Measurements from ENCODE around the gene BNIP5. TPM values are rescaled to one million over a fixed set of nuclear protein-coding genes. Genes with fewer than 3 reads are reported as not detected.

BNIP5 gene
- polyA plus RNA-seq, 3 donors, result not detected

- intact Hi-C loops (cut with micrococcal nuclease), result no loop called here
- no peak overlapping the region for H3K9ac ChIP-seq (ENCODE audit: insufficient read depth, low read length, poor library complexity, severe bottlenecking)
- H3K27me3 ChIP-seq (ENCODE audit: control insufficient read depth in 2 of 2, insufficient read depth in 2 of 2, low read length in 2 of 2), result no peaks in the 10 kb centered on the region
- DNase-seq, result no peak
- Mint-ChIP-seq H3K9me3 (no peaks in the 10 kb centered on the region), H3K4me1 (peaks cover 2% of the 10 kb centered on the region), H3K36me3 (no peaks in the 10 kb centered on the region), H3K4me3 (no peak overlapping the region), H3K27ac (no peak overlapping the region), H3K27me3 (ENCODE audit: low read depth in 3 of 3) (peaks cover 0 to 1% (median 0%) of the 10 kb centered on the region in 3 donors)
- H3K9me3 ChIP-seq (replicated peaks in 1 of 2; ENCODE audit: control insufficient read depth in 1 of 2, insufficient read depth in 1 of 2, low read length in 2 of 2), result no peaks in the 10 kb centered on the region
- no peaks in the 10 kb centered on the region for H3K4me1 ChIP-seq (ENCODE audit: control insufficient read depth in 1 of 2, insufficient read depth in 2 of 2, low read length in 2 of 2)
- H3K4me3 ChIP-seq (replicated peaks in 1 of 3; ENCODE audit: low read depth in 2 of 3, low read length in 3 of 3), result no peak overlapping the region
- no peak overlapping the region for H3K4me2 ChIP-seq (replicated peaks; ENCODE audit: extremely low read depth, low read length, poor library complexity, severe bottlenecking)
- H2AFZ ChIP-seq (ENCODE audit: insufficient read depth, low read depth, low read length, poor library complexity, severe bottlenecking), result no peak overlapping the region
- H3K79me2 ChIP-seq (ENCODE audit: insufficient read depth, low read length), result no peaks in the 10 kb centered on the region
- no peak overlapping the region for H3K27ac ChIP-seq (ENCODE audit: low read depth in 1 of 2, low read length in 2 of 2)
- H3K36me3 ChIP-seq (replicated peaks in 1 of 2; ENCODE audit: control insufficient read depth in 1 of 2, insufficient read depth in 2 of 2, low read length in 2 of 2), result no peaks in the 10 kb centered on the region
- no peaks in the 10 kb centered on the region for H4K20me1 ChIP-seq (ENCODE audit: insufficient read depth, low read length)
- no peak for TF ChIP-seq CTCF (IDR thresholded peaks at IDR 0.05)
- WGBS (ENCODE audit: insufficient coverage), result no CpG with 5 or more reads among the region's 2 CpGs
These were observed 16.9 kb downstream of the BNIP5 start for GRCh38 chr6:36319821-36320220.

- no peaks in the 10 kb centered on the region for H3K9me3 ChIP-seq (replicated peaks in 1 of 2; ENCODE audit: control insufficient read depth in 1 of 2, insufficient read depth in 1 of 2, low read length in 2 of 2)
- peaks cover 0 to 1% (median 0%) of the 10 kb centered on the region in 3 donors for H3K27me3 Mint-ChIP-seq (ENCODE audit: low read depth in 3 of 3)
- H3K4me3 ChIP-seq (replicated peaks in 1 of 3; ENCODE audit: low read depth in 2 of 3, low read length in 3 of 3), result no peak overlapping the region
- H3K9ac ChIP-seq (ENCODE audit: insufficient read depth, low read length, poor library complexity, severe bottlenecking), result no peak overlapping the region
- H3K27ac ChIP-seq (ENCODE audit: low read depth in 1 of 2, low read length in 2 of 2), result no peak overlapping the region
- no peaks in the 10 kb centered on the region for H3K27me3 ChIP-seq (ENCODE audit: control insufficient read depth in 2 of 2, insufficient read depth in 2 of 2, low read length in 2 of 2)
- no peaks in the 10 kb centered on the region for H3K36me3 Mint-ChIP-seq
- H3K4me3 Mint-ChIP-seq, result no peak overlapping the region
- no peaks in the 10 kb centered on the region for H4K20me1 ChIP-seq (ENCODE audit: insufficient read depth, low read length)
- 100% methylated on average over 4 of the region's 9 CpGs for WGBS (ENCODE audit: insufficient coverage)
- intact Hi-C loops (cut with micrococcal nuclease), result no loop called here
- no peaks in the 10 kb centered on the region for H3K36me3 ChIP-seq (replicated peaks in 1 of 2; ENCODE audit: control insufficient read depth in 1 of 2, insufficient read depth in 2 of 2, low read length in 2 of 2)
- no peaks in the 10 kb centered on the region for H3K9me3 Mint-ChIP-seq
- no peaks in the 10 kb centered on the region for H3K79me2 ChIP-seq (ENCODE audit: insufficient read depth, low read length)
- peaks cover 2% of the 10 kb centered on the region for H3K4me1 Mint-ChIP-seq
- H3K27ac Mint-ChIP-seq, result no peak overlapping the region
- no peak for DNase-seq
- TF ChIP-seq CTCF (IDR thresholded peaks at IDR 0.05), result no peak
- no peak overlapping the region for H3K4me2 ChIP-seq (replicated peaks; ENCODE audit: extremely low read depth, low read length, poor library complexity, severe bottlenecking)
- H2AFZ ChIP-seq (ENCODE audit: insufficient read depth, low read depth, low read length, poor library complexity, severe bottlenecking), result no peak overlapping the region
- no peaks in the 10 kb centered on the region for H3K4me1 ChIP-seq (ENCODE audit: control insufficient read depth in 1 of 2, insufficient read depth in 2 of 2, low read length in 2 of 2)
These were observed 17.3 kb downstream of the BNIP5 start for GRCh38 chr6:36319436-36319762.

All from CD14-positive monocyte (primary cell).